Cardiac septum (tissue), 1 donor: Measurements from ENCODE around the gene ATP6V1A. TPM values are rescaled to one million over a fixed set of nuclear protein-coding genes. Genes with fewer than 3 reads are reported as not detected.

ENCODE experiments used
- DNase-seq: peaks from one replicate; pipeline ENCODE4 v3.0.0-alpha.2; 2020; ENCODE audit warnings: low spot score
- intact Hi-C: fragments of 100-400 bp; cut with DNase I; formaldehyde crosslinking; loops from one replicate; pipeline ENCODE4 v1.14.0; 2022
- long read RNA-seq: library from polyadenylated mRNA; unstranded; transcript quantifications from one replicate; pipeline ENCODE4 v2.0.0, GENCODE V29; 2021
- total RNA-seq: library from RNA; stranded (reverse); fragmentation: NEBNext Ultra II Directional; extraction: Animal tissue kit (Norgen Biotek cat#: 25700); gene quantifications from one replicate; pipeline ENCODE4 v1.2.1, GENCODE V29; 2021
- donor health status: DM: no; HTN: no; CAD: no.

ATP6V1A gene
- total RNA-seq = 17.4 TPM
- long read RNA-seq, full-length matches to known transcripts = 3 of 11 reads
- long read RNA-seq, partial matches to known transcripts = 3 of 11 reads
- long read RNA-seq, other reads (novel, unspliced or antisense) = 5 of 11 reads

DNA sequence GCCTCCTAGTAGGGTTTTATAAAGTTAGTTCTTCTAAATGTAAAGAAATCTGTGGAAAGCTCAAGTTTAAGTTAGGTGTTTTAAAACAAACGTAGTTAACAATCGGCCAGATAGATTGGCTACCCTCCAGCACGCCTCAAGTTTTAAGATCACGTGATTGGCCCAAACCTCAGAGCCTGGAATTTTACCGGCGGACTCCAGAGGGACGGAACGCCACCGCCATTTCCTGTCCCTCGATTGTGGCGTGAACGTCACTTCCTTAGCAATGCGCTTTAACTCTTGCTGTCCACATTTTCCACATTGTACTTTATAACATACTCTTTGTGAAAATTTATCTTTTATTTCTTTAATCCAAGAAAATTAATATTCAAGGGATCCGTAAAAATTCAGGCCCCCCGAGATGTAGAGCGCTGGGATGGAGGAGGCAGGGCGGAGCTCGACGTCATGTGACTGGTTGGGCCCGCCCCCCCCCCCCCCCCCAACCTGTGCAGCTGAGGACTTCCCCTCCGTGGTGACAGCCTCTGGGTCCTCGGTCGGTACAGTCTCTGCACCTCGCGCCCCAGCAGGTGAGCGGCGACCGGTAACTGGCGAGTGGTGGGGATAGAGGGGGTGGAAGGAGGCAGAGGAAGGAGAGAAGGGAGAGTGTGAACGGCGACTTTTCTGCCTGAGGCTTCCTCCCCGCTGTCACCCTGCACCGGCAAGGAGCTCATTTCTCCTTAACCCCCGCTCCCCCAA is at the start of gene ATP6V1A:
Gene ATP6V1A (plus strand): TSS at position 488 of the 735 bp plus-strand sequence. CDS start 31,719 bp downstream, outside the sequence.
- intact Hi-C loops = loop anchor here (1.0 to 10.0 kb wide), 4 partner anchors 36 to 311 kb away; partner anchors contain the start of genes CCDC191, QTRT2, SPICE1 and USF3
- DNase-seq = peak; percentile 94

DNA sequence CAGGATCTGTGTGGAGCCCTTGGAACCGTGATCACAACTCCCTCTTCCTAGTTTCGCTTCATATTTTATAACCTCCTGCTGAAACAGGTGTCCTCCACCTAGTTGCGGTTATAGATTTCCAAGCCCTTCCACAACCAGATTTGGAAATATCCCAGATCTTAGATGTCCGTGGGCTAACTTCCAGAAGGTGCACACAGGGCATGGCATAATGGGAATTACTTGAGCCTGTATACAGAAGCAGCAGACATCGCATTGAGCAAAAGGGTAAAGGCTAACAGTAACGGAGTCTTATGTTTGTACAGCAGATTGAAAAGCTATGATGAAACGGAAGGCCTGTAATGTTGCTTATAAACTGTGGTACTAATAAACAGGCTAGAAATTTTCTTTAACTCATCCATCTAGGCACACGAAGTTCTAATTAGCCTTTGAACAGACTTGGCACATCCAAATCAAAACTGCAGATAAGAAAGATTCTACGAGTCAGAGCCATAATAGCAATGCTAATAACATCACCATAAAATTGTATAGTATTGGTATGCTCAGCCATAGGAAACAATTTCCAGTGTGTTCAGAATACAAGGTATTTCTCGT is 49.2 kb upstream of the ATP6V1A start:
- DNase-seq = no peak
- intact Hi-C loops = no loop called here

DNA sequence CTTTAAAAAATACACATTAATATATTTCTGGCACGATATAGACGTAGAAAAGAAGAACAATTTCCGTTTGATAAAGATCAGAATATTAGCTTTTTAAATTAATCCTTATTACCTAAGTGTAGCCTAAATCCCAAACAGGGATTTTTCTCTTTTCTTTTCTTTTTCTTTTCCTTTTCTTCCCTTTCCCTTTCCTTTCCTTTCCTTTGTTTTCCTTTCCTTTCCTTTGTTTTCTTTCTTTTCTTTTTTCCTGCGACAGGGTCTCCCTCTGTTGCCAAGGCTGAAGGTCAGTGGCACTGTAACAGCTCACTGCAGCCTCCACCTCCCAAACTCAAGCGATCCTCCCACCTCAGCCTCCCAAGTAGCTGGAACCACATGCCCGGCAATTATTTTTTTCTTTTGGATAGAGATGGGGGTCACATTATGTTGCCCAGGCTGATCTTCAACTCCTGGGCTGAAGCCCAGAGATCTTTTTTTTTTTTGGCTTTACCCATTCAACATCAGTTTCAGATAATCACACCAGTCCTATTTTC is 48.6 kb upstream of the ATP6V1A start:
- intact Hi-C loops = no loop called here
- no peak for DNase-seq

DNA sequence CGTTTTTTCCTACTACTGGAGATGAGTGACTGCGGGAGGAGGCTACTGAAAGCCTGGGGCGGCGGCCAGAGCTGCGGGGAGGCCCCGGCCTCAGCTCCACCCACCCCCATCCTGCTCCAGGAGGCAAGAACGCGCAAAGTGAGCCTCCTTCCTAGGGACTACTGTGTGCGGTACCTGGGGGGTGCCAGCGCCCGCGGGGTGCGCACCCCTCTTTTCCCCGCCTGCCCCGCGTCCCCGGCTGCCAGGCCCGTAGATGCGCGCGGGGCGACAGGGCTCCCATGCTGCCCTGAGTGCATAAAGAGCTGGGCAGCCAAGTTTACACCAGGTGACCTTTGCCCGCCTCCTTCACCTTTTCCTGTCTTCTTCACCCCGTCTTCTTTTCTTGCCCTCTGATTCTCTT is 47.9 kb upstream of the ATP6V1A start:
- DNase-seq = no peak
- intact Hi-C loops = no loop called here

DNA sequence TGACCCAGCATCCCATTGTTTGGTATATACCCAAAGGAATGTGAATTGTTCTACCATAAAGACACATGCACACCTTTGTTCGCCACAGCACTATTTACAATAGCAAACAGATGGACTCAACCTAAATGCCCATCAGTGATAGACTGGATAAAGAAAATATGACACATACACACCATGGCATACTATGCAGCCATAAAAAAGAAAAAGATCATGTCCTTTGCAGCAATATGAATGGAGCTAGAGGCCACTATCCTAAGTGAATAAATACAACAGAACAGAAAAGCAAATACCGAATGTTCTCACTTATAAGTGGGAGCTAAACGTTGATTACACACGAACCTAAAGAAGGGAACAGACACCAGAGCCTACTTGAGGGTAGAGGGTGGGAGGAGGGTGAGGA is 39.0 kb upstream of the ATP6V1A start:
- intact Hi-C loops = no loop called here
- no peak for DNase-seq

DNA sequence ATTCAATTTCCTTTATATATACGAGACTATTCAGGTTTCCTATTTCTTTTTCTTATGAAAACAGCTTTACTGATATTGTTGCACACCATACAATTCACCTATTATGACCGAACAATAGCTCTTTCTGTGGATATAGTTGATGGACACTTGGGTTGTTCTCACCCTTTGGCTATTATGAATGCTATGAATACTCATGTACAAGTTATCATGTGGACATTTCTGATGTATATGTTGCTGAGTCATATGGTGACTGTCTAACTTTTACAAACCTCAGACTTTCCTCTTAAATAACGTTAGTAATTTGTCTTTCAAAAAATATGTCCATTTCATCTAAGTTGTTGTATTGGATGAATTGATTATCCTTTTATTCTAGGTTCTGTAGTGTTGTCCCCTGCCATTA is 34.7 kb upstream of the ATP6V1A start:
- intact Hi-C loops = no loop called here
- DNase-seq = no peak

DNA sequence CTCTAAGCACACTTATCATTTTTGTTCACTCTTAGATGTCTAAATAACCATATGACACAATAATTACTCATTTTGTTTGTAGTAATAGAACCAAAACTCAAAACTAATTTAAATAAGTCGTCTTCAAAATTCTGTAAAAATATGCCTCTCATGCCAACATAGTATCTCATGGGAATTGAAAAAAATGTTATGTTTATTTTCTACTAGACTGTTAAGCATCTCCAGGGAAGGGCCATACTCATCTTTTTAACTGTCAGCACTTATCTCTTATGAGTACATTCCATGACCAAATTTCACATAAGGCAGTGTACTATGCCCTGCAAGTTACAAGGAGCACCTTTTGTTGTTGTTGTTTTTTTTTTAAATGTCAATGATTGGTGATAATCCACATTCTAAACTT is 32.1 kb upstream of the ATP6V1A start:
- intact Hi-C loops = no loop called here
- no peak for DNase-seq

DNA sequence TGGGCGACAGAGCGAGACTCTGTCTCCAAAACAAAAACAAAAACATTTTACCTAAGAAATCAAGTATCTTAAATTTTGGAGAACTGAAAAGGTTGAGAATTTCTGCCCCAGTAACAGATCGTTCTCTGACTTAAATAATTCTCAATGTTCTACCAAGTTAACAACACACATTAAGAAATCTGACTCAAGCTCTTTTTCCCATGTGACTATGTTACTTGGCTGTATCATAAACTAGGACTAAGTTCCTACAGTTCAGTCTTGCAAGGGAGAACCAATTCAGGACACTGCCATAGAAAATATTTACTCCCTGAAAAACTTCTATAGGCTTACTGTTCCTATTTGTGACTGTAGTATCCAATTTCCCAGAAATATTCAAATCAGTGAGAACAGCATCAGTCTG is 29.5 kb upstream of the ATP6V1A start:
- intact Hi-C loops = no loop called here
- DNase-seq = no peak

DNA sequence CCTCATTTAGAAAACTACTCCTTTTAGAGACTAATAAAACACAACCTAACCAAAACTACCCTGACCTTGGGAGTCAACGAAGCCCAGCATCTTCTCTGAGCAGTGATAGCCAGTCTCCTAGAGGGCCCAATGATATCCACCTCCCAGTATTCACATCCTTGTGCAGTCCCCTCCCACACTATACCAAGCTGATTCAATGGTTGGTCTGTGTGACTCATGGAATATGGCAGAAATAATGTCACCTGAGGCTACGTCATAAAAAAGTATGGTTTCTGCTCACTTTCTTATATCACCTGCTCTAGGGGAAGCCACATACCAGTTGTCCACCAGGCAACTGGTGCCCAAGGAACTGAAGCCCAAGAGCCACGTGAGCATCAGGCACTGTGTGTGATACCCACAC is 29.0 kb upstream of the ATP6V1A start:
- intact Hi-C loops = no loop called here
- no peak for DNase-seq

DNA sequence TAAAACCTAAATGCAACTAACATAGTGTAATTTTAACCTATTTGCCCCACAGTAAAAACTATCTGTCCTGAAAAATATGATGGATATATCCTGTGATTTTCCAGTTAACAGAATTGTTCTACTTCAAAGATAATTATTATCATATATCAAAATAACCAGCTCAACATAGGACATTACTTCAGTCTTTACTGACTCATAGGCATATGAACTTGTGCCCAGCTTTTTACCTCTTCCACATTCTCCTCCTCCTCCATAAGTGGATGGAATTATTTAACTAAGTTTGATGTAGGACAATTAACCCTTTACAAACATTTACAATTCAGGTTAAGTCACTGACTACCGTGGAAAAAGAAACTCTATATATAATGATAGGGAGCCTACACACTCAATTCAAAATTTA is 27.5 kb upstream of the ATP6V1A start:
- intact Hi-C loops = no loop called here
- no peak for DNase-seq

DNA sequence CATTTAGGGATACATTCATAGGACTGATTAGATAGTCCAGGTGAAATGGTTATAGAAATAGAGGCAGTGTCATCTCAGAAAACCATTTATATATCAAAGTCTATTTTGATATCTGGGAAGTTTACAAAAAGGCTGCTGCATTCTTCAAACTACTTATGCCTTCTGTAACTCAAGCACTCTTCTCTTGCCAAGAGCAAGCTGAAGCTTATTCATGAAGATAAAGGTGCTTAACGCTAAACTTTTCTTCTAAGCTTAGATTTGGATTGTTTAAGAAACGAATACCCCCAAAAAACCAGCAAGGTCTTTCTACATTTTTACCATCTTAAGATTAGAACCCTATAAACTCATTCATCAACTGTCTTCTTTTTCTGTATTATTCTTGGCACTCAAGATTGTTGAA is 27.1 kb upstream of the ATP6V1A start:
- DNase-seq = no peak
- intact Hi-C loops = no loop called here

DNA sequence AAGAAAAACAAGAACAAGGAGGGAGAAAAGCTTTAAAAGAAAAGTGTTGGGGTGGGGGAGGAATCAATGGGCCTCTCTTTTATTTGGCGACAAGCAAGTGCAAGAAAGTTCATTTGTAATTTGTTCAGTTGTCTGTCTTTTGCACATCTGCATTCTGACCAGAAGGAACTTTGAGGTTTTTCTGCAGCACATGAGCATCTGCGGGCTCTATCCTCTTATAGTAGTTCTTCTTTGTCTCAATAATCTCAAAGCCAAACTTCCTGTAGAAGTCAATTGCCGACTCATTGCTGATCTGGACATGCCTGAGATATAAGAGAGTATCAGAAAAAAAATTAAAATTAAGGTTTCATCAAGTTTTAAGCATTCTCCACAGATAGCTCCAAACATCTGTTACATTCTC is 25.2 kb upstream of the ATP6V1A start:
- DNase-seq = no peak
- intact Hi-C loops = no loop called here

DNA sequence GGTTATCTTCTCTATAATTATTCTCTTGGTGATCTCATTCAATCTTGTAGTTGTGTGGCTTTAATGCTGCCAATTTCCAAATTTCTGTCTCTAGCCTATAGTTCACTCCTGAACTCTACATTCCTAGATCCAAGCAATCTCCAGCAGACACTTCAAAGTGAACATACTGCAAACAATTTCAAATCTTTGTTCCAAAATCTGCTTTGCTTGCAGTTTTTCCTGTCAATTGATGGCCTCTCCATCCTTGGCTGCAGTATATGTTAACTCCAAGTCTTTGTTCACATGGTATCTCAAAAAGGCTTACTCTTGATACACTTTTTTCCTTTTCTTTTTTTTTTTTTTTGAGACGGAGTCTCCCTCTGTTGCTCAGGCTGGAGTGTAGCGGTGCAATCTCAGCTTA is 18.2 kb upstream of the ATP6V1A start:
- no peak for DNase-seq
- intact Hi-C loops = no loop called here

DNA sequence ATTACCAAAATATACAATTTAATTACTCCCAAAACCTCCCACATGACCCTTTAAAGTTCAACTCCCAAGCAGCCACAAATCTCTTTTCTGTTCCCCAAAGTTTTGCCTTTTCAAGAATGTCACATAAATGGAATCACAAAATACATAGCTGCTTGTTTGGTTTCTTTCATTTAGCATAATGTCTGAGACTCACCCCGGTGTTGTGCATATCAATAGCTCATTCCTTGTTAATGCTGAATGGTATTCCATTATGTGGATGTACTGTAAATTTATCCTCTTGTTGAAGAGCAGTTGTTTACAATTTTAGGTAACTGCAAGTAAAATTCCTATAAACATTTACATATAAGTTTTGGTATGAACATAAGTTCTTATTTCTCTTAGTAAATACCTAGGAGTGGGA is 16.3 kb upstream of the ATP6V1A start:
- intact Hi-C loops = loop anchor here (10.0 kb wide), 1 partner anchor 184 kb away; no protein-coding TSS in a partner anchor
- DNase-seq = no peak

DNA sequence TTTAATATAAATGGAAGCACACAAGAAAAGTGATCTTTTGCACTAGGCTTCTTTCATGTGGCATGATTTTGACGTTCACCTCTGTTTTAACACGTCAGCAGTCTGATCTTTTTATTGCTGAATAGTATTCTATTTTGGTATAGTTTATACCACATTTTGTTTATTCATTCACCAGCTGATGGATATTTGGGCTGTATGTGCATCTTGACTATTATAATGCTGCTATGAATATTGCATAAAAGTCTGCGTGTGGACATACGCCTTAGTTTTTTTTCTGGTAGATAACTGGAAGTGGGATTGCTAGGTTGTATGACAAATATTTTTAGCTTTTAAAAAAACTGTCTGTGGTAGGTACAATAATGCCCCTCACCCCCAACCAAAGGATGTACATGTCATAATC is 15.1 kb upstream of the ATP6V1A start:
- no peak for DNase-seq
- intact Hi-C loops = loop anchor here (10.0 kb wide), 1 partner anchor 183 kb away; no protein-coding TSS in a partner anchor

DNA sequence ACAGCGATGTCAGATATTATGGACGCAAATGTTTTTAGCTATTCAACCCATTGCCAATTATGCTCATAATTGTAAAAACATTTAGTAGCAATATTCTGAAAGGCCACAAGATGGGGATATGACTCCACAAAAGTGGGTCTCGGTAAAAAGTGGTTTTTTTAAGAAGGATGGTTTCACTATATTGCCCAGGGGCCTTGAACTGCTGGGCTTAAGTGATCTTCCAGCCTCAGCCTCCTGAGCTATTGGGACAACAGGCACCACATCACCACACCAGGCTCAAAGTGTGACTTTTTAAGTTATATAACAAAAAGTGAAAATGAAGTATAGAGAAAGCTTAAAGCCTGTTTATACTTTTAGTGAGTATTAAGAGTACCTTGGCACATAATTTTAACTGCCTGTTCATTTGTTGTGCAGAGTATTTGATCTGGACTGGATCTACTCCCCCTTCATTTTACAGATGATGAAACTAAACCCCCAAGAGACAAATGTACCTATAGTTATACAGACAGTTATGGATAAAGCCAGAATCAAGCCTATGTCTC is 10.2 kb upstream of the ATP6V1A start:
- DNase-seq = no peak
- intact Hi-C loops = loop anchor here (10.0 kb wide), 1 partner anchor 178 kb away; no protein-coding TSS in a partner anchor

DNA sequence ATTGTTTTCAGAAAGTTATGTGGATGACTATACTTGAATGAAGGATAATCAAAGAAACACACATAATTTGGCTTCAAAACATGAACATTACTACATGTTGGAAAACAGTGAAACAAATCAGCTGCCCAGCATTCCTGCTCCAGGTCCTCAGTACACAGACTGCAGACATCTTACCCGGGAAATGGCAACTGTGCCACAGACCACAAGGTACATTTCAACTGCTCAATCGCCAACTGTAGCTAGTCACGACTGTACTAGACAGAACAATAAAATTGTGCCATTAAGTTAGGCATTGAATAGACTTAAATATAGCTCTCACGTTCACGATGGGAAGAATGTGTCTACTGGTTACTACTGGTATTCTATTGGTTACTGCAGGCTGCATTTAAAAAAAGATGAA is 5.7 kb upstream of the ATP6V1A start:
- intact Hi-C loops = loop anchor here (10.0 kb wide), 1 partner anchor 226 kb away; the partner anchor contains the start of gene SPICE1
- no peak for DNase-seq

DNA sequence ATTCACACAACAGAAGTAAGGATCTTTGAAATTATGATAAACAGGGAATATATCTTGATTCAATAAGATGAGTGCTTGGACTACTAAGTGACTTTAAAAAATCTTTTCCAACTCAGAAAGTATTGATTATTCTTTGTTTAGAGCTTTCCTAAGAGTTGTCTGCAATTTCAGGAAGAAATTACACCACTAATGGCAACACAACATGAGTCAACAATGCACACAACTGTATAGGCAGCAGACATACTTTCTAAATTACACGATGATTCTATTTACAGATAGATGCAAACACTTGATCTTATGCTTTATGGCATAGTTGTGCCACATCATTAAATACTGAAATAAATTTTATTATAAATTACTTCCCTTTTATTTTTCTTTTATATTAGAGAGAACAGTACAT is 5.2 kb upstream of the ATP6V1A start:
- intact Hi-C loops = loop anchor here (10.0 kb wide), 1 partner anchor 227 kb away; the partner anchor contains the start of gene SPICE1
- DNase-seq = no peak

DNA sequence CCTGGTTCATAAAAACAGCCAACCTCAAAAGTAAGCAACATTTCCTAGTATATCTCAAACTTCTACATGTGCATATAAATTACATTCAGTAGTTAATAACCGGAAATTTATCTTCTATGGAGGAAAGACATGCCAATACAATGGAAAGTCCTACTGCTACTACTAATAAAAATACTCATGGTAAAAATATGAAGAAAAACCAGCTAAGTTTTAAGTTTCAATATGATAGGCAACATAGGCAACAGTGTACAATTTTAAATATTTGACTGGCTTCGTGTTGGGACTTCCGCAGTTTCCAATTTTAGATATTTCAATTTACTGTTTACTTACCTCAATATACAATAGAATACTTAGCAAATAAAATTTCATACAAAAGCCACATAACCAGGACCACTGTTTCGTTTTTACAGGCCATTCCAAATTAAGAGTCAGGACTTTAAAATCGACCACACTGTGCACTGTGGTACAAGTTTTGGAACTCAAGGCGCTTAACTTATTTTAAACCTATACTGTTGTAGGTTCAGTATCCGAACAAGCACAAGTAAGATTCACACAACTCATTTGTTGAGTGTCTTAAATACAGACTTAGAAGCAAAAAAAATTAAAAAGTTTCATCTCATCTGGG is 3.7 kb upstream of the ATP6V1A start:
- no peak for DNase-seq
- intact Hi-C loops = loop anchor here (10.0 kb wide), 1 partner anchor 228 kb away; the partner anchor contains the start of gene SPICE1
